Sigmoid colon (tissue), 4 donors: ENCODE results near the gene CAMTA1.

ENCODE experiments used
- CTCF ChIP-seq, 4 experiments: fragments of 450-650 bp in 3 of 4; fragments of 200-600 bp in 1 of 4; IDR thresholded peaks; one replicate each; pipeline ENCODE4 v1.5.1; 2016 to 2019; ENCODE audit warnings: antibody characterized with exemption in 4 of 4, mild to moderate bottlenecking in 3 of 4, moderate library complexity in 2 of 4
- EP300 ChIP-seq, 4 donors: sonication (generic); formaldehyde crosslinking; IDR thresholded peaks; one replicate each; pipeline ENCODE4 v1.6.1; 2017; ENCODE audit warnings: antibody characterized with exemption in 4 of 4
- POLR2A ChIP-seq, 2 donors: fragments of 450-650 bp; IDR thresholded peaks; one replicate each; pipeline ENCODE4 v1.6.1; 2016; ENCODE audit warnings: antibody characterized with exemption in 2 of 2, mild to moderate bottlenecking in 2 of 2, moderate library complexity in 2 of 2
- POLR2AphosphoS5 ChIP-seq, 4 donors: sonication (generic); formaldehyde crosslinking; IDR thresholded peaks; one replicate each; pipeline ENCODE4 v1.6.1; 2017; ENCODE audit warnings: antibody characterized with exemption in 4 of 4

- TF ChIP-seq POLR2AphosphoS5 (IDR thresholded peaks at IDR 0.05) (no peak), EP300 (IDR thresholded peaks at IDR 0.05) (no peak), POLR2A (IDR thresholded peaks at IDR 0.05) (no peak), CTCF (IDR thresholded peaks at IDR 0.05) (no peak)
These were observed 593.3 kb downstream of the CAMTA1 start for GRCh38 chr1:7378346-7379130.
